HG03280 (cell line): ENCODE results near the gene LRRC42.
A peak's percentile ranks its signal among the peaks of the same experiment; 100 is the strongest.

ENCODE experiments used
- ATAC-seq: cut with Tn5 transposase; IDR thresholded peaks from one replicate; pipeline ENCODE4 v1.9.1; 2021; ENCODE audit warnings: mild to moderate bottlenecking, moderate library complexity; ENCODE audit not compliant: unreplicated experiment

LRRC42 gene

GRCh38 chr1:53938136-53938830, 7.9 kb upstream of the LRRC42 start:
- ATAC-seq: no peak

GRCh38 chr1:53942127-53942957, 3.8 kb upstream of the LRRC42 start:
- ATAC-seq: no peak

- no peak for ATAC-seq
Measured at GRCh38 chr1:53943090-53943489, 3.1 kb upstream of the LRRC42 start.

- no peak for ATAC-seq
Measured at GRCh38 chr1:53943490-53944043, 2.6 kb upstream of the LRRC42 start.

- ATAC-seq: no peak
Measured at GRCh38 chr1:53944469-53945182, 1.5 kb upstream of the LRRC42 start.

- no peak for ATAC-seq
Measured at GRCh38 chr1:53945183-53945432, 1.0 kb upstream of the LRRC42 start.

GRCh38 chr1:53945433-53946251, 508 bp upstream of the LRRC42 start, which contains the start of gene IFT25:
IFT25 (minus strand) TSS chr1:53945699; CDS start chr1:53940082, 5,617 bp downstream.
- peak; percentile 69 for ATAC-seq

- ATAC-seq: no peak
Measured at GRCh38 chr1:53947172-53947907, 1.2 kb downstream of the LRRC42 start.

GRCh38 chr1:53948291-53948690, 2.1 kb downstream of the LRRC42 start:
- ATAC-seq: no peak

- ATAC-seq: no peak
Measured at GRCh38 chr1:53949023-53949990, 3.2 kb downstream of the LRRC42 start.

- ATAC-seq: no peak
Measured at GRCh38 chr1:53951697-53952096, 5.5 kb downstream of the LRRC42 start.

- no peak for ATAC-seq
Measured at GRCh38 chr1:53954128-53954527, 8.0 kb downstream of the LRRC42 start.

- ATAC-seq: no peak
Measured at GRCh38 chr1:53956308-53957168, 10.4 kb downstream of the LRRC42 start.

GRCh38 chr1:53957194-53957818, 11.2 kb downstream of the LRRC42 start:
- ATAC-seq: no peak

- no peak for ATAC-seq
Measured at GRCh38 chr1:53959664-53960250, 13.6 kb downstream of the LRRC42 start.

GRCh38 chr1:53962395-53962794, 16.2 kb downstream of the LRRC42 start:
- no peak for ATAC-seq

- ATAC-seq: peak; percentile 90
Measured at GRCh38 chr1:53963460-53963859, 17.3 kb downstream of the LRRC42 start.
